CD14-positive monocyte (primary cell): ENCODE data around the gene DEAF1. TPM values are rescaled to one million over a fixed set of nuclear protein-coding genes. Genes with fewer than 3 reads are reported as not detected.
A peak's percentile ranks its signal among the peaks of the same experiment; 100 is the strongest.

Experiments
- DNase-seq, 3 donors: peaks; one replicate each; pipeline ENCODE4 v3.0.0-alpha.2; 2011 to 2022
- H2AFZ ChIP-seq: 2 replicates; pipeline ENCODE4 v1.6.0; 2012; ENCODE audit warnings: mild to moderate bottlenecking, low read depth, low read length, inconsistent platforms; ENCODE audit not compliant: insufficient read depth, poor library complexity, severe bottlenecking
- H3K27ac ChIP-seq, 2 donors: 1 replicate in 1 of 2; 2 replicates in 1 of 2; pipeline ENCODE4 v1.5.1; 2012 to 2013; ENCODE audit warnings: low read length in 2 of 2, control low read depth in 1 of 2, inconsistent platforms in 1 of 2, low read depth in 1 of 2, mild to moderate bottlenecking in 1 of 2
- H3K27me3 ChIP-seq, 2 donors: one replicate each; pipeline versions ENCODE4 v1.6.0 to v1.6.1; 2011 to 2013; ENCODE audit warnings: low read length in 2 of 2; ENCODE audit not compliant: control insufficient read depth in 2 of 2, insufficient read depth in 2 of 2
- H3K36me3 ChIP-seq, 2 donors: replicated peaks in 1 of 2; 1 replicate in 1 of 2; 2 replicates in 1 of 2; pipeline versions ENCODE4 v1.5.1 to v1.6.1; 2012 to 2013; ENCODE audit warnings: low read length in 2 of 2, control low read depth in 1 of 2, inconsistent platforms in 1 of 2, mild to moderate bottlenecking in 1 of 2; ENCODE audit not compliant: insufficient read depth in 2 of 2, control insufficient read depth in 1 of 2
- H3K4me1 ChIP-seq, 2 donors: 1 replicate in 1 of 2; 2 replicates in 1 of 2; pipeline versions ENCODE4 v1.5.1 to v1.6.1; 2012 to 2013; ENCODE audit warnings: low read length in 2 of 2, control low read depth in 1 of 2, inconsistent platforms in 1 of 2, mild to moderate bottlenecking in 1 of 2, moderate library complexity in 1 of 2; ENCODE audit not compliant: insufficient read depth in 2 of 2, control insufficient read depth in 1 of 2
- H3K4me2 ChIP-seq: replicated peaks from 2 replicates; pipeline ENCODE3; 2012; ENCODE audit warnings: low read length, moderate library complexity, mild to moderate bottlenecking; ENCODE audit not compliant: poor library complexity, severe bottlenecking; ENCODE audit errors: extremely low read depth
- H3K4me3 ChIP-seq, 3 experiments: fragments of 200-600 bp in 1 of 3; sonication (generic) in 1 of 3; replicated peaks in 1 of 3; 1 replicate in 2 of 3; 2 replicates in 1 of 3; pipeline ENCODE4 v1.5.1; 2011 to 2013; ENCODE audit warnings: low read length in 3 of 3, mild to moderate bottlenecking in 3 of 3, control low read depth in 2 of 3, low read depth in 2 of 3, inconsistent platforms in 1 of 3, moderate library complexity in 1 of 3
- H3K79me2 ChIP-seq: 2 replicates; pipeline ENCODE4 v1.6.0; 2012; ENCODE audit warnings: mild to moderate bottlenecking, control low read depth, inconsistent platforms, low read length, moderate library complexity; ENCODE audit not compliant: insufficient read depth
- H3K9ac ChIP-seq: 2 replicates; pipeline ENCODE4 v1.6.0; 2017; ENCODE audit warnings: low read length, mild to moderate bottlenecking; ENCODE audit not compliant: insufficient read depth, poor library complexity, severe bottlenecking
- H3K9me3 ChIP-seq, 2 donors: replicated peaks in 1 of 2; 1 replicate in 1 of 2; 2 replicates in 1 of 2; pipeline versions ENCODE4 v1.5.1 to v1.6.1; 2012 to 2013; ENCODE audit warnings: low read length in 2 of 2, control low read depth in 1 of 2; ENCODE audit not compliant: control insufficient read depth in 1 of 2, insufficient read depth in 1 of 2
- H4K20me1 ChIP-seq: 2 replicates; pipeline ENCODE4 v1.6.0; 2012; ENCODE audit warnings: mild to moderate bottlenecking, low read length, control low read depth, moderate library complexity; ENCODE audit not compliant: insufficient read depth
- H3K27ac Mint-ChIP-seq, 7 donors: one replicate each; pipeline ENCODE4 v1.8.0; 2020; ENCODE audit warnings: mild to moderate bottlenecking in 7 of 7, mixed read lengths in 7 of 7, moderate library complexity in 6 of 7, inconsistent platforms in 2 of 7
- H3K27me3 Mint-ChIP-seq, 3 donors: one replicate each; pipeline ENCODE4 v1.8.0; 2021 to 2022; ENCODE audit warnings: low read depth in 3 of 3, mild to moderate bottlenecking in 3 of 3, mixed read lengths in 3 of 3, moderate library complexity in 3 of 3, inconsistent platforms in 1 of 3
- H3K36me3 Mint-ChIP-seq, 2 donors: one replicate each; pipeline ENCODE4 v1.8.0; 2020; ENCODE audit warnings: mixed read lengths in 2 of 2, inconsistent platforms in 1 of 2, mild to moderate bottlenecking in 1 of 2
- H3K4me1 Mint-ChIP-seq: one replicate; pipeline ENCODE4 v1.8.0; 2020; ENCODE audit warnings: mild to moderate bottlenecking, mixed read lengths
- H3K4me3 Mint-ChIP-seq, 2 donors: one replicate each; pipeline ENCODE4 v1.8.0; 2020; ENCODE audit warnings: mild to moderate bottlenecking in 2 of 2, mixed read lengths in 2 of 2, moderate library complexity in 1 of 2
- H3K9me3 Mint-ChIP-seq, 7 donors: one replicate each; pipeline ENCODE4 v1.8.0; 2020 to 2022; ENCODE audit warnings: mixed read lengths in 7 of 7, mild to moderate bottlenecking in 6 of 7, moderate library complexity in 6 of 7, inconsistent platforms in 2 of 7
- CTCF ChIP-seq: fragments of 200-600 bp; IDR thresholded peaks from one replicate; pipeline ENCODE4 v1.8.0; 2022; ENCODE audit warnings: antibody characterized with exemption, mild to moderate bottlenecking
- WGBS: methylation state at CpG from one replicate; pipeline ENCODE4 v1.1.5; 2013; ENCODE audit warnings: missing lambda C conversion rate; ENCODE audit not compliant: insufficient coverage; 5-methylcytosine and 5-hydroxymethylcytosine counted together
- intact Hi-C, 2 donors: fragments of 100-400 bp; cut with micrococcal nuclease; formaldehyde crosslinking; loops; one replicate each; pipeline versions ENCODE4 v1.15.0 to v1.15.1; 2023
- polyA plus RNA-seq, 3 donors: library from polyadenylated mRNA; depleted of rRNA in 1 of 3; unstranded in 2 of 3; stranded (reverse) in 1 of 3; fragments of 300-500 nt in 2 of 3; fragments of >200 nt in 1 of 3; fragmentation: Illumina TruSeq in 2 of 3; gene quantifications; 1 replicate in 2 of 3; 2 replicates in 1 of 3; pipeline ENCODE4 v1.2.3, GENCODE V29; 2012 to 2021

DEAF1 gene
- polyA plus RNA-seq, 3 donors, result 18.0 to 22.3 (median 22.2) TPM

DNA sequence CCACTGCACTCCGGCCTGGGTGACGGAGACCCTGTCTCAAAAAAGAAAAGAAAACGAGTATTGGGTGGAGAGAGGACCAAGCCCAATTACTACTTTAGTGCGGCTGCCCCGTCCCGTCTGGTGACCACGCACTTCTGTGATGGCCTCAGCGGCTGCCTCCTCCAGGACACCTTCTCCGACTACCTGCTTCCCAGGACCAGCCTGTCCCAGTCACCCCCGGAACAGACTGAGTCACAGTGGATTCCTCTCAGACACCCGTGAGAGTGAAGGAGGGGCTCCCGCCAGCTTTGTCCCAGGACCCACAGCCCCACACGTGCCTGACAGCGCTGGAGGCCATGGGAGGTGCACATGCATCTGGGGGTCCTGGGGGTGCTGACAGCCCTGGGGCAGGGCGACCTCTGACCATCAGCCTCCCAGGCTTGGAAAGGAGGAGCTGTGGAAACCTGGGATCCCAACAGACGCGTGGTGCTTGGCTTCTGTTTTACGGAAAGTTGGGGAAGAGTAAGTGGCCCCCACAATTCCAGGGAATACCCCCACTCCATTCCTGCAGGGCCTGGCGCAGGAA, 53.1 kb downstream of the DEAF1 start:
- Histone ChIP-seq H3K4me2 (no peak overlapping the region), H3K4me3 (no peak overlapping the region), H3K36me3 (peaks cover 20 to 45% of the 10 kb centered on the region in 2 donors), H4K20me1 (peaks cover 19% of the 10 kb centered on the region), H3K79me2 (no peaks in the 10 kb centered on the region), H3K27ac (no peak overlapping the region), H3K9me3 (peaks cover 7 to 8% of the 10 kb centered on the region in 2 donors), H3K9ac (no peak overlapping the region), H3K27me3 (peaks cover 18 to 35% of the 10 kb centered on the region in 2 donors), H3K4me1 (peaks cover 16 to 26% of the 10 kb centered on the region in 2 donors), H2AFZ (no peak overlapping the region)
- WGBS, result 92% methylated on average over 11 of the region's 19 CpGs
- Mint-ChIP-seq H3K36me3 (peaks cover 25 to 58% of the 10 kb centered on the region in 2 donors), H3K9me3 (peaks cover 3 to 13% (median 9%) of the 10 kb centered on the region in 7 donors), H3K27ac (peak overlapping the region in 1 of 7 donors; percentile 27), H3K4me1 (peaks cover 11% of the 10 kb centered on the region), H3K4me3 (no peak overlapping the region), H3K27me3 (peaks cover 29 to 45% (median 34%) of the 10 kb centered on the region in 3 donors)
- no peak for TF ChIP-seq CTCF
- intact Hi-C loops, result no loop called here
- no peak for DNase-seq

DNA sequence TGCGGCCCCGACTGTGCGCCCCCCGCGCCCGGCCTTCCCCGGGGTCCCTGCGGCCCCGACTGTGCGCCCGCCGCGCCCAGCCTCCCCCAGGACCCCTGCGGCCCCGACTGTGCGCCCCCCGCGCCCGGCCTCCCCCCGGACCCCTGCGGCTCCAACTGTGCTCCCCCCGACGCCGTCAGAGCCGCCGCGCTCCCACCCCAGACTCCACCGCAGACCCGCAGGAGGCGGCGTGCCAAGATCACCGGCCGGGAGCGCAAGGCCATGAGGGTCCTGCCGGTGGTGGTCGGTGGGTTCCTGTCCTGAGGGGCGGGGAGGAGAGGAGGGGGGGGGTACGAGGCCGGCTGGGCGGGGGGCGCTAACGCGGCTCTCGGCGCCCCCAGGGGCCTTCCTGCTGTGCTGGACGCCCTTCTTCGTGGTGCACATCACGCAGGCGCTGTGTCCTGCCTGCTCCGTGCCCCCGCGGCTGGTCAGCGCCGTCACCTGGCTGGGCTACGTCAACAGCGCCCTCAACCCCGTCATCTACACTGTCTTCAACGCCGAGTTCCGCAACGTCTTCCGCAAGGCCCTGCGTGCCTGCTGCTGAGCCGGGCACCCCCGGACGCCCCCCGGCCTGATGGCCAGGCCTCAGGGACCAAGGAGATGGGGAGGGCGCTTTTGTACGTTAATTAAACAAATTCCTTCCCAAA, 54.9 kb downstream of the DEAF1 start:
- intact Hi-C loops, result no loop called here
- Histone ChIP-seq H3K27ac (no peak overlapping the region), H3K36me3 (peaks cover 18 to 30% of the 10 kb centered on the region in 2 donors), H3K9me3 (peaks cover 7 to 8% of the 10 kb centered on the region in 2 donors), H3K27me3 (peaks cover 20 to 50% of the 10 kb centered on the region in 2 donors), H3K4me2 (peak overlapping the region; percentile 43), H3K4me3 (peak overlapping the region in 2 of 3 experiments; percentile 14 to 53), H2AFZ (no peak overlapping the region), H4K20me1 (peaks cover 27% of the 10 kb centered on the region), H3K4me1 (peaks cover 16 to 28% of the 10 kb centered on the region in 2 donors), H3K79me2 (no peaks in the 10 kb centered on the region), H3K9ac (peak overlapping the region; percentile 51)
- no peak for TF ChIP-seq CTCF
- H3K9me3 Mint-ChIP-seq, result peaks cover 4 to 20% (median 10%) of the 10 kb centered on the region in 7 donors
- DNase-seq, result peak; percentile 64 to 73 (median 70)
- peaks cover 24 to 41% of the 10 kb centered on the region in 2 donors for H3K36me3 Mint-ChIP-seq
- WGBS, result 2% methylated on average over 52 of the region's 69 CpGs
- peaks cover 46 to 61% (median 51%) of the 10 kb centered on the region in 3 donors for H3K27me3 Mint-ChIP-seq
- H3K4me1 Mint-ChIP-seq, result peaks cover 11% of the 10 kb centered on the region
- H3K27ac Mint-ChIP-seq, result peak overlapping the region in 4 of 7 donors; percentile 25 to 81 (median 66)
- peak overlapping the region; percentile 61 to 89 for H3K4me3 Mint-ChIP-seq
